Measurements from ENCODE around the gene KRTAP10-10.
"Not testable (repeated sequence)": the region's sequence is repeated elsewhere in the genome, so short reads cannot be mapped to it uniquely, and the experiment has no call there.

KRTAP10-10 gene, protein sequence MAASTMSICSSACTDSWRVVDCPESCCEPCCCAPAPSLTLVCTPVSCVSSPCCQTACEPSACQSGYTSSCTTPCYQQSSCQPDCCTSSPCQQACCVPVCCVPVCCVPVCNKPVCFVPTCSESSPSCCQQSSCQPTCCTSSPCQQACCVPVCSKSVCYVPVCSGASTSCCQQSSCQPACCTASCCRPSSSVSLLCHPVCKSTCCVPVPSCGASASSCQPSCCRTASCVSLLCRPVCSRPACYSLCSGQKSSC

DNA sequence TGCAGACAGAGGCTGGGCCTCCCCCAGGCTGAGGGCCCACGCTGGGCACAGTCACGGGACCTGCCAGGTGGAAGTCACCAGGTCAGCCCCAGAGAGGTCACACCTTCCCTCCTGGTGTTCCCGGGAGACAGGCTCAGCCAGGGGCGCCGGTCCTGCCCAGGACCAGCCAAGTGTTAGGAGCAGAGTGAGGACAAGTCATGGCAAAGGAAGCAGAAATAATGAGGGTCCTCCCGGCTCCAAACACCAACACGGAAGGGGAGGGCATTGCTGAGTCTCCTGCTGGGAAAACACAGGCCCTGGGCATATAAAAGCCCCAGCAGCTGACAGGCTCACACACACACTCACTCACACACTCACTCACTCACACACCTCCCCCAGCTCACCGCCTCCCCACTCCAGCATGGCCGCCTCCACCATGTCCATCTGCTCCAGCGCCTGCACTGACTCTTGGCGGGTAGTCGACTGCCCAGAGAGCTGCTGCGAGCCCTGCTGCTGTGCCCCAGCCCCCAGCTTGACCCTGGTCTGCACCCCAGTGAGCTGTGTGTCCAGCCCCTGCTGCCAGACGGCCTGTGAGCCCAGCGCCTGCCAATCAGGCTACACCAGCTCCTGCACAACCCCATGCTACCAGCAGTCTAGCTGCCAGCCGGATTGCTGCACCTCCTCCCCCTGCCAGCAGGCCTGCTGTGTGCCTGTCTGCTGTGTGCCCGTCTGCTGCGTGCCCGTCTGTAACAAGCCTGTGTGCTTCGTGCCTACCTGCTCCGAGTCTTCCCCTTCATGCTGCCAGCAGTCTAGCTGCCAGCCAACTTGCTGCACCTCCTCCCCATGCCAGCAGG, at the start of gene KRTAP10-10:
KRTAP10-10 (plus strand) TSS at position 339 of the 833 bp plus-strand sequence; CDS start at position 401, 62 bp downstream.
- in situ Hi-C loops (cut with MboI; ENCODE audit: low sequenced_read_pairs): no loop called here
- no peak for DNase-seq (ENCODE audit: low spot score in 2 of 2)
- H3K4me3 ChIP-seq: no peak within 1 kb of the TSS
- no peaks in the 10 kb centered on the region for H3K36me3 ChIP-seq (replicated peaks)
- H3K27me3 ChIP-seq (ENCODE audit: low read depth): no peaks in the 10 kb centered on the region
- H3K9me3 ChIP-seq: no peaks in the 10 kb centered on the region
- no peaks in the 10 kb centered on the region for H3K4me1 ChIP-seq

GRCh38 chr21:44589094-44589493, 48.1 kb upstream of the KRTAP10-10 start:
- H3K4me1 ChIP-seq: no peaks in the 10 kb centered on the region
- H3K27me3 ChIP-seq (ENCODE audit: low read depth): no peaks in the 10 kb centered on the region
- no peak for DNase-seq (ENCODE audit: low spot score in 2 of 2)
- no peaks in the 10 kb centered on the region for H3K36me3 ChIP-seq (replicated peaks)
- in situ Hi-C loops (cut with MboI; ENCODE audit: low sequenced_read_pairs): no loop called here
- H3K4me3 ChIP-seq: no peak overlapping the region
- no peaks in the 10 kb centered on the region; the same call in 1 of the 2 replicates for H3K9me3 ChIP-seq

DNA sequence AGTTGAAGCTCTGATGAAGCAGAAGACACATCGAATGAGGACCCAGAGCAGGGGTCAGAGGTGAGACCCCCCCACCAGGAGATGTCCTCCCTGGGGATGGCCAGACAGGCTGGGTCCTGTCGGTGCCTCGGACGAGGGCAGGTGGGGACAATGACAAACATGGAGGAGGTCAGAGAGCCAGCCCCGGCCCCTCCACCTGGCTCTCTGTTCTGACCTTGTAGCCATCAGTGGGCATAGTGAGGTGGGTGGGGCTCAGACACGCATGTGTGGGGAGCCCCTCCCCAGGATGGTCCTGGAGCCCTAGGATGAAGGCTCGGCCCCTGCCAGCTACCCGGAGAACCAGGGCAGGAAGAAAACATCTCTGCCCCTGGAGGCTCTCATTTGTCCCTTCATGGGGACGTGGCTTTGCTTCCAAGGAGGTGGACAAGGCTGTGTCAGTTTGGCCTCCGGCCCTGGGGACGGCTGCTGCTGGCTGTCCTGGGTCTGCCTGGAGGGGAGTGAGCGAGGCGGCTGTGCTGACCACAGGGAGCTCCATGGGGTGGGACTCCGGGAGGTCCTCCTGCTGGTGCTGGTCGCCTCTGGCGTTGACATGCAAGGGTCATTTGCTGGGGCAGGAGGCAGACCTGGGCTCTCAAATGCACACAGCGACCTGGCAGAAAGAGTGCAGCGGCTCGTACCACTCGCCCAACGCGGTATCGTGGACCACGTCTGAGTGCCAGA, 47.4 kb upstream of the KRTAP10-10 start:
- Histone ChIP-seq H3K36me3 (replicated peaks) (no peaks in the 10 kb centered on the region), H3K4me1 (no peaks in the 10 kb centered on the region), H3K27me3 (ENCODE audit: low read depth) (no peaks in the 10 kb centered on the region), H3K4me3 (no peak overlapping the region), H3K9me3 (no peaks in the 10 kb centered on the region; the same call in 1 of the 2 replicates)
- DNase-seq (ENCODE audit: low spot score in 2 of 2): no peak
- in situ Hi-C loops (cut with MboI; ENCODE audit: low sequenced_read_pairs): no loop called here

DNA sequence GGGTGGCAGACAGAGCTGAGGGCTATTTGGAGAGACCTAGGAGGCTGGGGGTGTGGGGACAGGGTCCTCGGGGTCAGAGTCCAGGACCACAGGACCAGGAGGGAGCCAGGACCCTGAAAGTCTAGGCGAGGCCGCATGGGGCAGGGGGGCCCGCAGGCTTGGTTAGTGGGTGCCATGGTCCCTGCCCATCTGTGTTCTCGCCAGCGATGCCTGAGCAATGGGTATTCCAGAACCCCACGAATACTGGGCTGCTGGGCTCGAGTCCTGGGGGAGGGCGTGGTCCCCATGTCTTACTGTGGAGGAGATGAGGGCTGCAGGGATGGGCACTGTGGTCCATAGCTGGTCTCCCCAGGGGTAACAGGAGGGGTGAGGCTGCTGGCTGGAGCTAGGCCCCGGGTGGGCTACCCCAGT, 46.8 kb upstream of the KRTAP10-10 start:
- Histone ChIP-seq H3K4me3 (no peak overlapping the region), H3K27me3 (ENCODE audit: low read depth) (no peaks in the 10 kb centered on the region), H3K36me3 (replicated peaks) (no peaks in the 10 kb centered on the region), H3K9me3 (no peaks in the 10 kb centered on the region; the same call in 1 of the 2 replicates), H3K4me1 (no peaks in the 10 kb centered on the region)
- DNase-seq (ENCODE audit: low spot score in 2 of 2): no peak
- in situ Hi-C loops (cut with MboI; ENCODE audit: low sequenced_read_pairs): no loop called here

DNA sequence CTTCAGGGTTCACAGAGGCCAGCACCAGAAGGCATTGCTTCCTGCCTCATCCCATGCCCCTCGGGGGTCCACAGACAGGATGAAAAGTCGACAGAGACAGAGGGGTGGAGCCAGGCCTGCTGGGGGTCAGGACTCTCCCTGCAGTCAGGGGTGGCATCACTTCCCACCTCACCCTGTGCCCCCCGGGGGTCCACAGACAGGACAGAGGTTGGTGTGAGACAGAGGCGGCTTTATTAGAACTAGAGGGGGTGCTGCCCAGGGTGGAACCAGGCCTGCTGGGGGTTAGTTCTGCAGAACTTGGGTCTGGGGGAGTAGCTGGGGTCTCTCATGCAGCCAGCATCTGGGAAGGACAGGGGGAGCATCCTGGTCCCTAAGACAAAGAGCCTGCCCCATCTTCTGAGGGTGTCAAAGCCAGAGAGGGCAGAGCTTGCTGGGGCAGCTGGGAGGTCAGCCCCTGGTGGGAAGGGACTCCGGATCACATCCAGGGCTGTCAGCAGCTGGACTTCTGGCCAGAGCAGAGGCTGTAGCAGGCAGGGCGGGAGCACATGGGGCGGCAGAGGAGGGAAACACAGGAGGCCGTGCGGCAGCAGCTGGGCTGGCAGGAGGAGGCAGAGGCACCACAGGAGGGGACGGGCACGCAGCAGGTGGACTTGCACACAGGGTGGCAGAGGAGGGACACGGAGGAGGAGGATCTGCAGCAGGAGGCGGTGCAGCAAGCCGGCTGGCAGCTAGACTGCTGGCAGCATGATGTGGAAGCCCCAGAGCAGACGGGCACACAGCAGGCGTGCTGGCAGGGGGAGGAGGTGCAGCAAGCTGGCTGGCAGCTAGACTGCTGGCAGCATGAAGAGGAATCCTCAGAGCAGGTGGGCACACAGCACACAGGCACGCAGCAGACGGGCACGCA, 46.0 kb upstream of the KRTAP10-10 start:
- H3K4me1 ChIP-seq; H3K4me3 ChIP-seq; DNase-seq (ENCODE audit: low spot score in 2 of 2); in situ Hi-C loops (cut with MboI; ENCODE audit: low sequenced_read_pairs); H3K9me3 ChIP-seq; H3K36me3 ChIP-seq (replicated peaks); H3K27me3 ChIP-seq (ENCODE audit: low read depth): not testable (repeated sequence)

DNA sequence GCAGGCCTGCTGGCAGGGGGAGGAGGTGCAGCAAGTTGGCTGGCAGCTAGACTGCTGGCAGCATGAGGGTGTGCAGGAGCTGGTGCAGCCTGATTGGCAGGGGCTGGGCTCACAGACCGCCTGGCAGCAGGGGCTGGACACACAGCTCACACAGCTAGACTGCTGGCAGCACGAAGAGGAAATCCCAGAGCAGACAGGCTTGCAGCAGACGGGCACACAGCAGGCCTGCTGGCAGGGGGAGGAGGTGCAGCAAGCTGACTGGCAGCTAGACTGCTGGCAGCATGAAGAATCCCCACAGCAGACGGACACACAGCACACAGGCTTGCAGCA, 45.4 kb upstream of the KRTAP10-10 start:
- H3K4me1 ChIP-seq; in situ Hi-C loops (cut with MboI; ENCODE audit: low sequenced_read_pairs); DNase-seq (ENCODE audit: low spot score in 2 of 2); H3K9me3 ChIP-seq; H3K4me3 ChIP-seq; H3K27me3 ChIP-seq (ENCODE audit: low read depth); H3K36me3 ChIP-seq (replicated peaks): not testable (repeated sequence)

DNA sequence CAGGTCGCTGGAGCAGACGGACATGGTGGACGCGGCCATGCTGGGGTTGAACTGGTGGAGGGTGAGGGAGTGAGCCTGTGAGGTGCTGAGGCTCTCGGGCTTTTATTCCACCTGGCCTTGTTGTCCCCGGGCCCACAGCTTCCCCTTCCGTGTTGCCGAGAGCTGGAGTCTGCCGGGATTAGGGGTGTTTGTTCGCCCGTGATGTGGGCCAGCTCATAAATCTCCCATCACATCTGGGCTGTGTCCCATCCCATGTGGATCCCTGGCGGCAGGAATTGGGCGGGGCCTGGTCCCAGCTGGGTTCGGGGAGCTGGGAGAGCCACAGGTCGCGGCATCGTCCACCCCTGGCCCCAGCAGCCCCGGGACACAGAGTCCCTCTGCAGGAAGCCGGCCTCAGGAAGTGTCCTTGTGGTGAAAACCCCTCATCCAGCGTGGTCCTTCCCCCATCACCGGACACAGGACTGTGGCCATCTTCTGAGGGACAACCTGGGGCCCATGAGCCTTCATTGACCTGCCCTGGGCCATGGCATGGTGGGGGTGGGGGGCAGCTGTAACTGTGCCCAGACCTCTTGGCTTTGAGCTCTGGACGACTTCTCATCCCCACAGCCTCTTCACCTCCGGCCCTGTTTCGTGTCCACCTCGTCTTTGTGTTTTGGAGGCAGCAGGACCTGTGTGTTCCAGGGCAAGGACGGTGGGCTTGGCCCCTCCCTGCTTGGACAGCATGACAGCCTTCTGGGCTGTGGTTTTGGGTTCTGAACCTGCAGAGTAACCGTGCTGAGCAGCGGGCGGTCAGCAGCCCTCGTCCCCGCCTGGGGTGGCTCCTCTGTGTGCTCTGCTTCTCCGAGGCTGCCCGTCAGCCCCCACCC, 44.5 kb upstream of the KRTAP10-10 start, which contains the start of gene KRTAP10-6:
KRTAP10-6 (minus strand) TSS at position 60 of the 866 bp plus-strand sequence; CDS start at position 39, 21 bp downstream.
- no peak within 1 kb of the TSS for H3K4me3 ChIP-seq
- H3K36me3 ChIP-seq (replicated peaks): no peaks in the 10 kb centered on the region
- in situ Hi-C loops (cut with MboI; ENCODE audit: low sequenced_read_pairs): no loop called here
- H3K9me3 ChIP-seq: no peaks in the 10 kb centered on the region
- H3K4me1 ChIP-seq: no peaks in the 10 kb centered on the region
- H3K27me3 ChIP-seq (ENCODE audit: low read depth): 0 out of 2 replicates have a peak, but pooled peaks cover 4% of the 10 kb centered on the region
- DNase-seq (ENCODE audit: low spot score in 2 of 2): no peak

GRCh38 chr21:44593598-44594405, 43.4 kb upstream of the KRTAP10-10 start:
- Histone ChIP-seq H3K27me3 (ENCODE audit: low read depth) (0 out of 2 replicates have a peak, but pooled peaks cover 4% of the 10 kb centered on the region), H3K36me3 (replicated peaks) (no peaks in the 10 kb centered on the region), H3K4me3 (no peak overlapping the region), H3K9me3 (no peaks in the 10 kb centered on the region), H3K4me1 (no peaks in the 10 kb centered on the region)
- in situ Hi-C loops (cut with MboI; ENCODE audit: low sequenced_read_pairs): no loop called here
- no peak for DNase-seq (ENCODE audit: low spot score in 2 of 2)

DNA sequence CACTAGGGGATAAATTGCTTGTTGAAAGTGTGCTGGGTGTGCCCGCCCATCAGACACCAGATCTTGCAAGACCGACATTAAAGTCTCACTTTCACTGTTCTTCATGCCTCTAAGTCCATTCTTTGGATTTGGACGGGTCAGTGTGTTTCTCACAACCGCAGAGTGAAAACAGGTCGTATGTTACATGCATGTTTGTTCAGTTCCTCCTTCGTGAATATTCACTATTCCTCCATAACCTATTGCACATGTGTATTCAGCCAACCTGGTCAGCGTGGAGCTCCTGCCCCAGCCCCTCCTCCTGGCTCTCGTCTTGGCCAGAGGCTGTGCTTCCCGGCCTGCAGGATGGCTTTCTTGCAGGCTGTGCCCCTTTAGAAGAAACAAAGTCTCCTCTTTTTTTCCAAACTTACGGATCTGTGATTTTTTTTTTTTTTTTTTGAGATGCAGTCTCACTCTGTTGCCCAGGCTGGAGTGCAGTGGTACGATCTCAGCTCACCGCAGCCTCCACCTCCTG, 42.7 kb upstream of the KRTAP10-10 start:
- Histone ChIP-seq H3K4me1 (no peaks in the 10 kb centered on the region), H3K36me3 (replicated peaks) (no peaks in the 10 kb centered on the region), H3K4me3 (no peak overlapping the region), H3K27me3 (ENCODE audit: low read depth) (0 out of 2 replicates have a peak, but pooled peaks cover 4% of the 10 kb centered on the region), H3K9me3 (no peaks in the 10 kb centered on the region)
- in situ Hi-C loops (cut with MboI; ENCODE audit: low sequenced_read_pairs): no loop called here
- no peak for DNase-seq (ENCODE audit: low spot score in 2 of 2)

DNA sequence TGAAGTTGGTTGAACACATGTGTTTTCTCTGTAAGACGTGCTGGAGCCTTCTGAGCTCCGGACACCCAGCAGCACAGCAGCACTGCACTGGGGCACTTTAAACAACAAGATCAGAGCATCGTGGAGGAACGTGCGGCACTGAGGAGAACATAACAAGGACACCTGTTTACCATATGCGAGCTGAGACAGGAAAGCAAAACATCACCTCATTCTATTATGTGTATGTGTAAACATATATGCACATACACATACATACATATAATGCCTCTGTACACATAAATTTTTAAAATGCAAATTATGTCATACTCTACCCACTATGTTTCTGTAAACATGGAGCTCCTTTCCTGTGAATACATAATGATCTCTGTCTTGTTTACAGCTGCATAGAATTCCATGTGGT, 41.6 kb upstream of the KRTAP10-10 start:
- Histone ChIP-seq H3K36me3 (replicated peaks) (no peaks in the 10 kb centered on the region), H3K9me3 (no peaks in the 10 kb centered on the region), H3K27me3 (ENCODE audit: low read depth) (0 out of 2 replicates have a peak, but pooled peaks cover 4% of the 10 kb centered on the region), H3K4me3 (no peak overlapping the region), H3K4me1 (no peaks in the 10 kb centered on the region)
- in situ Hi-C loops (cut with MboI; ENCODE audit: low sequenced_read_pairs): no loop called here
- DNase-seq (ENCODE audit: low spot score in 2 of 2): no peak

DNA sequence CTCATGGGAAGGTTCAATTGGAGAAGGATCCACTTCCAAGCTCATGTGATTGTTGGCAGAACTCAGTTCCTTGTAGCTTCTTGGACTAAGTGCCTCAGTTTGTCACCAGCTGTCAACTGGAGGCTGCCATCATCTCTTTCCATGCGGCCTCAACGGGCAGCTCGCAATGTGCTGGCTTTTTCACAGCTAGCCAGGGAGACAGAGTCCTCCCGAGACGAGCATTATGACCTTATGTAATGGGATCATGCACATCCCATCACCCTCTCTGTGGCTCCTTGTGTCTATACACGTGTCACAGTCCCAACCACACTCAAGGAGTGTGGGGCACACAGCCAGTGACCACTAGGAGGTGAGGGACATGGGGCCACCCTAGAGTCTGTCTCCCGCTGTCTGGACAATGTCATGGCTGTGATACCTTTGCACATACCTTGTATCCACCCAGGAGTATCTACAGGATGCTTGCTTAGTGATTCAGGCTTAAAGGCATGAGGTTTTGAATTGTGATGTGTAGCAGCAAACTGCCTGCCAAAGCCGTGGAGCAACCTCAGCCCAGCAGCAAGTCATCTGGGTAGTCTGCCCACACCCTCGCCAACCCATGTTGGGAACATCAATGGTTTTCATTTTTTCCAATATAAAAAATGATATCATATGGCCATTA, 41.0 kb upstream of the KRTAP10-10 start:
- no peak overlapping the region for H3K4me3 ChIP-seq
- H3K36me3 ChIP-seq (replicated peaks): no peaks in the 10 kb centered on the region
- DNase-seq (ENCODE audit: low spot score in 2 of 2): no peak
- H3K4me1 ChIP-seq: no peaks in the 10 kb centered on the region
- in situ Hi-C loops (cut with MboI; ENCODE audit: low sequenced_read_pairs): no loop called here
- 0 out of 2 replicates have a peak, but pooled peaks cover 4% of the 10 kb centered on the region for H3K27me3 ChIP-seq (ENCODE audit: low read depth)
- H3K9me3 ChIP-seq: no peaks in the 10 kb centered on the region
